ENCODE data around the gene BRAT1.

- TF ChIP-seq, protein P1, sequence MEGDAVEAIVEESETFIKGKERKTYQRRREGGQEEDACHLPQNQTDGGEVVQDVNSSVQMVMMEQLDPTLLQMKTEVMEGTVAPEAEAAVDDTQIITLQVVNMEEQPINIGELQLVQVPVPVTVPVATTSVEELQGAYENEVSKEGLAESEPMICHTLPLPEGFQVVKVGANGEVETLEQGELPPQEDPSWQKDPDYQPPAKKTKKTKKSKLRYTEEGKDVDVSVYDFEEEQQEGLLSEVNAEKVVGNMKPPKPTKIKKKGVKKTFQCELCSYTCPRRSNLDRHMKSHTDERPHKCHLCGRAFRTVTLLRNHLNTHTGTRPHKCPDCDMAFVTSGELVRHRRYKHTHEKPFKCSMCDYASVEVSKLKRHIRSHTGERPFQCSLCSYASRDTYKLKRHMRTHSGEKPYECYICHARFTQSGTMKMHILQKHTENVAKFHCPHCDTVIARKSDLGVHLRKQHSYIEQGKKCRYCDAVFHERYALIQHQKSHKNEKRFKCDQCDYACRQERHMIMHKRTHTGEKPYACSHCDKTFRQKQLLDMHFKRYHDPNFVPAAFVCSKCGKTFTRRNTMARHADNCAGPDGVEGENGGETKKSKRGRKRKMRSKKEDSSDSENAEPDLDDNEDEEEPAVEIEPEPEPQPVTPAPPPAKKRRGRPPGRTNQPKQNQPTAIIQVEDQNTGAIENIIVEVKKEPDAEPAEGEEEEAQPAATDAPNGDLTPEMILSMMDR (IDR thresholded peaks at IDR 0.05), result no peak
- TF ChIP-seq POLR2A (IDR thresholded peaks at IDR 0.05), result no peak
- TF ChIP-seq POLR2AphosphoS5 (IDR thresholded peaks at IDR 0.05; ENCODE audit: insufficient read depth in 1 of 2, low read depth in 1 of 2), result no peak
Observed at GRCh38 chr7:2526659-2527504, 28.4 kb downstream of the BRAT1 start.

All from vagina (tissue), 2 donors.